D721Med (cell line): ENCODE measurements around the gene ARHGAP8.
A peak's percentile ranks its signal among the peaks of the same experiment; 100 is the strongest.

Source experiments
- DNase-seq: peaks from one replicate; pipeline ENCODE4 v3.0.0; 2011; ENCODE audit warnings: low spot score; ENCODE audit not compliant: insufficient read length
- FAIRE-seq: peaks from 2 replicates; lab custom pipeline; 2011; peaks lifted over from hg19 to GRCh38; lab: Jason Lieb, UNC
- TF ChIP-seq, protein P1 (sequence below): IDR thresholded peaks from 2 replicates; pipeline ENCODE4 v1.5.1; 2012; ENCODE audit warnings: mild to moderate bottlenecking, control low read depth; ENCODE audit not compliant: insufficient read depth; ENCODE audit errors: missing control alignments

Gene ARHGAP8

DNA sequence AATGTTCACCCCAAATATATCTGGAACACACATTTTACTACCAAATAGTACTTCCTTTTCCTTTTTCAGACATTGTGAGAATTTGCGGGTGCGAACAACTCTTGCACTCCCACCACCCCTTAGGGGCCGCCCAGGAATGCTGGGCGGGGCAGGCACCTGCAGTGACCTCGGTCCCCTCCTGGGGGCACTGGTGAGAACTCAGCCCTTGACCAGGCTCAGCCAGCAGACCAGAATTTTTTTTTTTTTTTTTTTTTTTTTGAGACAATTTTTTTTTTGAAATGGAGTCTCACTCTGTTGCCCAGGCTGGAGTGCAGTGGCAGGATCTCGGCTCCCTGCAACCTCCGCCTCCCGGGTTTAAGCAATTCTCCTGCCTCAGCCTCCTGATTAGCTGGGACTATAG lies 75.8 kb downstream of the ARHGAP8 start:
- no peak for DNase-seq
- TF ChIP-seq, protein P1, sequence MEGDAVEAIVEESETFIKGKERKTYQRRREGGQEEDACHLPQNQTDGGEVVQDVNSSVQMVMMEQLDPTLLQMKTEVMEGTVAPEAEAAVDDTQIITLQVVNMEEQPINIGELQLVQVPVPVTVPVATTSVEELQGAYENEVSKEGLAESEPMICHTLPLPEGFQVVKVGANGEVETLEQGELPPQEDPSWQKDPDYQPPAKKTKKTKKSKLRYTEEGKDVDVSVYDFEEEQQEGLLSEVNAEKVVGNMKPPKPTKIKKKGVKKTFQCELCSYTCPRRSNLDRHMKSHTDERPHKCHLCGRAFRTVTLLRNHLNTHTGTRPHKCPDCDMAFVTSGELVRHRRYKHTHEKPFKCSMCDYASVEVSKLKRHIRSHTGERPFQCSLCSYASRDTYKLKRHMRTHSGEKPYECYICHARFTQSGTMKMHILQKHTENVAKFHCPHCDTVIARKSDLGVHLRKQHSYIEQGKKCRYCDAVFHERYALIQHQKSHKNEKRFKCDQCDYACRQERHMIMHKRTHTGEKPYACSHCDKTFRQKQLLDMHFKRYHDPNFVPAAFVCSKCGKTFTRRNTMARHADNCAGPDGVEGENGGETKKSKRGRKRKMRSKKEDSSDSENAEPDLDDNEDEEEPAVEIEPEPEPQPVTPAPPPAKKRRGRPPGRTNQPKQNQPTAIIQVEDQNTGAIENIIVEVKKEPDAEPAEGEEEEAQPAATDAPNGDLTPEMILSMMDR = peak; percentile 25
- FAIRE-seq = no peak

DNA sequence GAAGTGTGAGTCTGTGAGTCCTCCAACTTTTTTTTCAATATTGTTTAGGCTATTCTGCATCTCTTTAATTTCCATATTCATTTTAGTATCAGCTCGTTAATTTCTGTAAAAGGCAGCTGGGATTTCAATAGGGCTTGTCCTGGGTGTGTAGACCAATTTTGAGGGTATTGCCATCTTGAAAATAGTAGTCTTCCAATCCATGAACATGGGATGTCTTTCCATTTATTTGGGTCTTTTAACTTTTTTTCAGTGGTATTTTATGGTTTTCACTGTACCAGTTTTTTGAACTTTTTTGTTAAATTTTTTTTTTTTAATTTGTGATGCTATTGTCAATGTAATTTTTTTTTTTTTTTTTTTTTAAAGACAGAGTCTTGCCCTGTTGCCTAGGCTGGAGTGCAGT lies 79.5 kb downstream of the ARHGAP8 start:
- TF ChIP-seq, protein P1 = no peak
- no peak for DNase-seq
- no peak for FAIRE-seq

DNA sequence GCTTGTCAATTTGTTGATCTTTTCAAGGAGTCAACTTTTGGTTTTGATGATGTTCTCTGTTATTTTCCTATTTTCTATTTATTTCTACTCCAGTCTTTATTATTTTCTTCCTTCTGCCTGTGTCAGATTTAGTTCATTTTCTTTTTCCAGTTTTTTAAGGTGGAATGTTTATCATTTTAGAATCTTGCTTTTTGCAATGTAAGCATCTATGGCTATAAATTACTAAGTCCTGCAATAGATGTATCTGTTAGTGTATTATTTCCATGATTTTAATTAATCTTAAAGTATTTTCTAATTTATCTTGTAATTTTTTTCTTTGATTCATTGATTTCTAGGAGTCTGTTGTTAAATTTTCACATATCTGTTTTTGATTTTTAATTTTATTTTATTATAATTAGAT lies 81.7 kb downstream of the ARHGAP8 start:
- TF ChIP-seq, protein P1 = no peak
- DNase-seq (no peak), FAIRE-seq (no peak)

DNA sequence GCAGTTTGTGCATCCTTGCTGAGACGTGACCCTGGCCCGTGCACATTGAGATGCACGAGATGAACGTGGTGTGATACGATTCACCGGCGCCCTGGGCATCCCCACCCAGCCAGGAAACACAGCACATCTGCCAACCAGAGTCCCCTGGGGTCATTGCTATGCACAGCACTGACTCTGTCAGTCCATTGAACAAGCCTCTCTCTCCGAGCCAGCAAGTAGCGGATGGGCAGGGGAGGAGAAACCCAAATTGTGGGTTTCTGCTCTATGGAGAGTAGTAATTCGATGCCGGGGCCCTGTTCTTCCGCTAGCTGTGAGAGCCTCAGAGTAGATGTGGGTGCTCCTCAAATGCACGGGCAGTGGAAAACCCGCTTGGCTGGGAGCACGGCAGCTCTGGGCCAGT lies 85.1 kb downstream of the ARHGAP8 start:
- no peak for DNase-seq
- TF ChIP-seq, protein P1 = no peak
- FAIRE-seq = no peak

DNA sequence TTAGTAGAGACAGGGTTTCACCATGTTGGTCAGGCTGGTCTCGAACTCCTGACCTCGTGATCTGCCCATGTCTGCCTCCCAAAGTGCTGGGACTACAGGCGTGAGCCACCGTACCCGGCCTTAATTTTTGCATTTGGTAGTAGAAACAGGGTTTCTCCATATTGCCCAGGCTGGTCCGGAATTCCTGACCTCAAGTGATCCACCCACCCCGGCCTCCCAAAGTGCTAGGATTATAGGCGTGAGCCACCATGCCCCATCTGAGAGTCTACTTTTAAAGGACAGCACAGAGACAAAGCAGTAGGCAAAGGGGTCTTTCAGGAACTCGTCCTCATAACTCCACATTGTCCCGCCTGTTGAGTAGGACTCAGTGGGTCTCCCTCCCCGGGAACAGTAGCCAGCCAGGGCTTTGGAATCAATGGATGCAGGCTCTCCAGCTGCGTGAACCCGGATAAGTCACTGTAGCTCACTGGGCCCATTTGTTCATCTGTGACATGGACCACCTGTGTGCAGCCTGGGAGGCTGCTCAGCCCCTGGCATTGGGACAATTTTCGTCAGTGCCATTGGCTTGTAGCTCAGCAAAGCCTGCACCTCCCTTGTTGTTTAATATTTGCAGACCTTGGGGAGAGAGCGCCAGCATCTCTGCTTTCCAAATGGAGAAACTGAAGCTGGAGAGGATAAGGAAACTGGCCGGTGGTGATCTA lies 86.1 kb downstream of the ARHGAP8 start:
- FAIRE-seq (no peak), DNase-seq (no peak)
- TF ChIP-seq, protein P1 = no peak

DNA sequence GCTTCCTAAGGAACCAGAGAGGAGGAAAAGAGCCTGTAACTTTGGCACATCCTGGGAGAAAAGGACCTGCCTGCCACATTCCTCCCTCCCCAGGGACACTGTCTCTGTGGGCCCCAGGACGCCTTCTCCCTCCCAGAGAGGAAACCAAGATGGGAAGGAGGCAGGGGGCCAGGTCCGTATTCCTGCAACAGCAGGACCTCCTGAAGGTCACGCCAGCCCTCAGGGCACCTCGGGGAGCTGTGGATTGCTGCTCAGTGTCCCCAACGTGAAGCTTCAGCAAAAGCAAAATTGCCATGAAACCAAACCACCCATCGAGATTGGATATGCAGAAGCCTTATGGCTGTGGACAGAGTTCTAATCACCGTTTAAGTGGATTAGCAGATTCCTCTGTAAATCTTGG lies 86.7 kb downstream of the ARHGAP8 start:
- no peak for FAIRE-seq
- TF ChIP-seq, protein P1 = no peak
- no peak for DNase-seq

DNA sequence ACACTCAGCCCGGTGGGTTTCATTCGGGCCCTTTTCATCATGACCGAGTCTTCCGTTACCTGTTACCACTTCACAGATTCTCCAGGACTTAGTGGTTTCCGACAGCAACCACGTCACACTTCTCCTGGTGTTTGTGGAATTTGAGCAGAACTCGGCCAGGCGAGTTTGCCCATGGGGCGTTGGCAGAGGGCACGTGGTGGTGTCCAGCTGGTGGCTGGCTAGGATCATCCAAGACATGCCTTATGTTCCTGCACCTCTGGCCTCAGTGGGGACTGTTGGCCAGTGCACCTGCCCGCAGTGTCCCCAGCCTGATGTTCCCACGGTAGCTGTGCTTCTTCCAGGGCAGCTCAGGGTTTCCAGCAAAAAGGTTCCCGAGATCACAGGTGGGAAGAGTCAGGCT lies 87.3 kb downstream of the ARHGAP8 start:
- DNase-seq = no peak
- no peak for FAIRE-seq
- TF ChIP-seq, protein P1 = no peak
